Measurements from ENCODE around the gene HERC4. TPM values are rescaled to one million over a fixed set of nuclear protein-coding genes. Genes with fewer than 3 reads are reported as not detected.

Gene HERC4
- total RNA-seq, 1 donor from 2014 or later = 56.9 TPM

- H3K27ac Mint-ChIP-seq (ENCODE audit: unreplicated experiment) = no peak overlapping the region
- peaks cover 16% of the 10 kb centered on the region for H3K4me1 ChIP-seq (ENCODE audit: insufficient read depth, low read length)
- H3K79me2 ChIP-seq (ENCODE audit: insufficient read depth, low read length) = no peaks in the 10 kb centered on the region
- FAIRE-seq (no peak), DNase-seq (ENCODE audit: low read depth) (no peak)
- peak overlapping the region; percentile 10 for H3K4me2 ChIP-seq (ENCODE audit: low read length)
- no peaks in the 10 kb centered on the region for H3K9me3 ChIP-seq (ENCODE audit: insufficient read depth, low read depth, low read length)
- H3K27me3 ChIP-seq (ENCODE audit: insufficient read depth, low read length) = no peaks in the 10 kb centered on the region
- no peaks in the 10 kb centered on the region for H4K20me1 ChIP-seq (ENCODE audit: insufficient read depth, low read length)
- H3K27ac ChIP-seq (ENCODE audit: low read depth, low read length) = no peak overlapping the region
- peaks cover 18% of the 10 kb centered on the region for H3K4me1 Mint-ChIP-seq (ENCODE audit: low read depth, unreplicated experiment)
- no peaks in the 10 kb centered on the region for H3K36me3 Mint-ChIP-seq (ENCODE audit: low read depth, unreplicated experiment)
- H3K27me3 Mint-ChIP-seq (ENCODE audit: low read depth, unreplicated experiment) = no peaks in the 10 kb centered on the region
- no peaks in the 10 kb centered on the region for H3K36me3 ChIP-seq (ENCODE audit: insufficient read depth, low read length)
- H3K4me3 ChIP-seq (ENCODE audit: insufficient read depth, low read depth, low read length) = no peak overlapping the region
- H2AFZ ChIP-seq (ENCODE audit: low read depth, low read length) = no peak overlapping the region
- H3K9me3 Mint-ChIP-seq (ENCODE audit: unreplicated experiment) = no peaks in the 10 kb centered on the region
- H3K4me3 Mint-ChIP-seq (ENCODE audit: unreplicated experiment) = no peak overlapping the region
- TF ChIP-seq EZH2 (IDR thresholded peaks at IDR 0.05; ENCODE audit: insufficient read depth, low read length) (no peak), CTCF (IDR thresholded peaks at IDR 0.05; ENCODE audit: insufficient read depth, low read depth, low read length) (no peak)
- no peak overlapping the region for H3K9ac ChIP-seq (ENCODE audit: low read length)
These were observed 32.6 kb upstream of the HERC4 start for GRCh38 chr10:68107651-68108050.

DNA sequence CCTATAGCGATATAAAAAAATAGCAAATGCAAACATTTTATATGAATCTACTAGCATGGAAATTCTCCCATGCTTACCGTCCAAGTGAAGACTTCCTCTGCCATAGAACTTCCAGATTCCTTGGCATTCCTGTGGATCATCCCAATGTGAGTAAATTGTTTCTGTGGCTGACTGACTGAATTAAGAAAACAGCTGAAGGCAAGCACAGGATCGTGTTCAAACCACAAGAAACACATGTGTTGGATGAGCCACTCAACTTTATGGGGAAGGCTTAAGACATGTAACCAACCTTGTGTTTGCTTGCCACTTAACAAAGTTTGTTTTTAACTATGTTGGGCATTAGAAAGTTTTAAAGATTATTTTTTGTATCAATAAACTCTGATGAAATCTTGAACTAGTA, 31.6 kb upstream of the HERC4 start:
- no peaks in the 10 kb centered on the region for H3K79me2 ChIP-seq (ENCODE audit: insufficient read depth, low read length)
- H4K20me1 ChIP-seq (ENCODE audit: insufficient read depth, low read length) = no peaks in the 10 kb centered on the region
- Mint-ChIP-seq H3K27me3 (ENCODE audit: low read depth, unreplicated experiment) (no peaks in the 10 kb centered on the region), H3K9me3 (ENCODE audit: unreplicated experiment) (no peaks in the 10 kb centered on the region), H3K27ac (ENCODE audit: unreplicated experiment) (peak overlapping the region; percentile 84), H3K4me3 (ENCODE audit: unreplicated experiment) (no peak overlapping the region), H3K36me3 (ENCODE audit: low read depth, unreplicated experiment) (no peaks in the 10 kb centered on the region), H3K4me1 (ENCODE audit: low read depth, unreplicated experiment) (peaks cover 18% of the 10 kb centered on the region)
- no peak overlapping the region for H3K4me3 ChIP-seq (ENCODE audit: insufficient read depth, low read depth, low read length)
- H3K9ac ChIP-seq (ENCODE audit: low read length) = peak overlapping the region; percentile 1
- peak overlapping the region; percentile 40 for H3K27ac ChIP-seq (ENCODE audit: low read depth, low read length)
- H3K4me1 ChIP-seq (ENCODE audit: insufficient read depth, low read length) = peaks cover 16% of the 10 kb centered on the region
- H3K9me3 ChIP-seq (ENCODE audit: insufficient read depth, low read depth, low read length) = no peaks in the 10 kb centered on the region
- DNase-seq (ENCODE audit: low read depth) (peak; percentile 98), FAIRE-seq (peak; percentile 97)
- no peaks in the 10 kb centered on the region for H3K27me3 ChIP-seq (ENCODE audit: insufficient read depth, low read length)
- peak overlapping the region; percentile 70 for H3K4me2 ChIP-seq (ENCODE audit: low read length)
- TF ChIP-seq CTCF (IDR thresholded peaks at IDR 0.05; ENCODE audit: insufficient read depth, low read depth, low read length) (no peak), EZH2 (IDR thresholded peaks at IDR 0.05; ENCODE audit: insufficient read depth, low read length) (no peak)
- H2AFZ ChIP-seq (ENCODE audit: low read depth, low read length) = no peak overlapping the region
- no peaks in the 10 kb centered on the region for H3K36me3 ChIP-seq (ENCODE audit: insufficient read depth, low read length)

GRCh38 chr10:68105820-68106219, 30.7 kb upstream of the HERC4 start:
- H3K4me2 ChIP-seq (ENCODE audit: low read length) = peak overlapping the region; percentile 70
- H4K20me1 ChIP-seq (ENCODE audit: insufficient read depth, low read length) = no peaks in the 10 kb centered on the region
- Mint-ChIP-seq H3K27ac (ENCODE audit: unreplicated experiment) (peak overlapping the region; percentile 41), H3K36me3 (ENCODE audit: low read depth, unreplicated experiment) (no peaks in the 10 kb centered on the region), H3K9me3 (ENCODE audit: unreplicated experiment) (no peaks in the 10 kb centered on the region), H3K4me3 (ENCODE audit: unreplicated experiment) (no peak overlapping the region), H3K4me1 (ENCODE audit: low read depth, unreplicated experiment) (peaks cover 18% of the 10 kb centered on the region), H3K27me3 (ENCODE audit: low read depth, unreplicated experiment) (no peaks in the 10 kb centered on the region)
- TF ChIP-seq CTCF (IDR thresholded peaks at IDR 0.05; ENCODE audit: insufficient read depth, low read depth, low read length) (no peak), EZH2 (IDR thresholded peaks at IDR 0.05; ENCODE audit: insufficient read depth, low read length) (no peak)
- H3K36me3 ChIP-seq (ENCODE audit: insufficient read depth, low read length) = no peaks in the 10 kb centered on the region
- no peaks in the 10 kb centered on the region for H3K27me3 ChIP-seq (ENCODE audit: insufficient read depth, low read length)
- peak overlapping the region; percentile 40 for H3K27ac ChIP-seq (ENCODE audit: low read depth, low read length)
- H3K9me3 ChIP-seq (ENCODE audit: insufficient read depth, low read depth, low read length) = no peaks in the 10 kb centered on the region
- DNase-seq (ENCODE audit: low read depth) = peak; percentile 58
- peak overlapping the region; percentile 1 for H3K9ac ChIP-seq (ENCODE audit: low read length)
- H3K4me1 ChIP-seq (ENCODE audit: insufficient read depth, low read length) = peaks cover 16% of the 10 kb centered on the region
- no peaks in the 10 kb centered on the region for H3K79me2 ChIP-seq (ENCODE audit: insufficient read depth, low read length)
- peak; percentile 73 for FAIRE-seq
- no peak overlapping the region for H2AFZ ChIP-seq (ENCODE audit: low read depth, low read length)
- peak overlapping the region; percentile 25 for H3K4me3 ChIP-seq (ENCODE audit: insufficient read depth, low read depth, low read length)

All from astrocyte (in vitro differentiated cells and primary cell).